Activated CD8-positive, alpha-beta T cell treated with anti-CD3 and anti-CD28 coated beads, Interleukin-2, amount 10 ng/mL, durations not matched to agents 7 days and 5 days (primary cell): ENCODE measurements around the gene ARHGDIA. TPM values are rescaled to one million over a fixed set of nuclear protein-coding genes. Genes with fewer than 3 reads are reported as not detected.
A peak's percentile ranks its signal among the peaks of the same experiment; 100 is the strongest.
"Not testable (repeated sequence)": the region's sequence is repeated elsewhere in the genome, so short reads cannot be mapped to it uniquely, and the experiment has no call there.

Experiments used
- ATAC-seq: fragments of 150-1000 bp; cut with Tn5 transposase; one replicate; pipeline ENCODE4 v1.10.0; 2021; ENCODE audit warnings: moderate library complexity
- CTCF ChIA-PET: fragments of 350-600 bp; sonication (Branson Sonifier 250); formaldehyde crosslinking; loops from one replicate; lab custom pipeline; 2021; ENCODE audit warnings: antibody characterized with exemption; lab: Charles Lee
- POLR2A ChIA-PET: fragments of 350-600 bp; sonication (Branson Sonifier 250); formaldehyde crosslinking; loops from one replicate; lab custom pipeline; 2021; ENCODE audit warnings: antibody characterized with exemption; lab: Charles Lee
- DNase-seq: peaks from one replicate; pipeline ENCODE4 v3.0.0-alpha.2; 2020
- H3K27ac Mint-ChIP-seq: one replicate; pipeline ENCODE4 v1.8.0; 2021; ENCODE audit warnings: mild to moderate bottlenecking, mixed read lengths
- H3K27me3 Mint-ChIP-seq: one replicate; pipeline ENCODE4 v1.8.0; 2021; ENCODE audit warnings: low read depth, mixed read lengths
- H3K36me3 Mint-ChIP-seq: one replicate; pipeline ENCODE4 v1.8.0; 2021; ENCODE audit warnings: low read depth, mixed read lengths
- H3K4me1 Mint-ChIP-seq: one replicate; pipeline ENCODE4 v1.8.0; 2021; ENCODE audit warnings: low read depth, mixed read lengths
- H3K4me3 Mint-ChIP-seq: one replicate; pipeline ENCODE4 v1.8.0; 2021; ENCODE audit warnings: mild to moderate bottlenecking, mixed read lengths
- H3K9me3 Mint-ChIP-seq: one replicate; pipeline ENCODE4 v1.8.0; 2022; ENCODE audit warnings: mixed read lengths; ENCODE audit not compliant: insufficient read depth
- total RNA-seq, 2 experiments: library from RNA; stranded (reverse); gene quantifications; one replicate each; pipeline ENCODE4 v1.2.3, GENCODE V29; 2021

The ARHGDIA gene
- total RNA-seq, 2 experiments from 2014 or later, result 756 to 778 TPM

- Mint-ChIP-seq H3K27me3 (no peaks in the 10 kb centered on the region), H3K9me3 (no peaks in the 10 kb centered on the region), H3K36me3 (peaks cover 44% of the 10 kb centered on the region), H3K4me1 (no peaks in the 10 kb centered on the region), H3K27ac (no peak overlapping the region), H3K4me3 (no peak overlapping the region)
- CTCF ChIA-PET, result no interaction called here
- DNase-seq (no peak), ATAC-seq (no peak)
- POLR2A ChIA-PET, result no interaction called here
Measured at GRCh38 chr17:81844887-81845286, 26.2 kb downstream of the ARHGDIA start.

- Mint-ChIP-seq H3K9me3 (no peaks in the 10 kb centered on the region), H3K27ac (no peak overlapping the region), H3K27me3 (no peaks in the 10 kb centered on the region), H3K36me3 (peaks cover 44% of the 10 kb centered on the region), H3K4me1 (no peaks in the 10 kb centered on the region), H3K4me3 (no peak overlapping the region)
- peak; percentile 5 for ATAC-seq
- CTCF ChIA-PET, result no interaction called here
- no peak for DNase-seq
- POLR2A ChIA-PET, result no interaction called here
Measured at GRCh38 chr17:81844327-81844851, 26.7 kb downstream of the ARHGDIA start.

- ATAC-seq (no peak), DNase-seq (no peak)
- Mint-ChIP-seq H3K4me3 (no peak overlapping the region), H3K4me1 (no peaks in the 10 kb centered on the region), H3K27me3 (no peaks in the 10 kb centered on the region), H3K27ac (no peak overlapping the region), H3K9me3 (no peaks in the 10 kb centered on the region), H3K36me3 (peaks cover 41% of the 10 kb centered on the region)
- CTCF ChIA-PET, result no interaction called here
- POLR2A ChIA-PET, result no interaction called here
Measured at GRCh38 chr17:81843713-81844326, 27.3 kb downstream of the ARHGDIA start.

DNA sequence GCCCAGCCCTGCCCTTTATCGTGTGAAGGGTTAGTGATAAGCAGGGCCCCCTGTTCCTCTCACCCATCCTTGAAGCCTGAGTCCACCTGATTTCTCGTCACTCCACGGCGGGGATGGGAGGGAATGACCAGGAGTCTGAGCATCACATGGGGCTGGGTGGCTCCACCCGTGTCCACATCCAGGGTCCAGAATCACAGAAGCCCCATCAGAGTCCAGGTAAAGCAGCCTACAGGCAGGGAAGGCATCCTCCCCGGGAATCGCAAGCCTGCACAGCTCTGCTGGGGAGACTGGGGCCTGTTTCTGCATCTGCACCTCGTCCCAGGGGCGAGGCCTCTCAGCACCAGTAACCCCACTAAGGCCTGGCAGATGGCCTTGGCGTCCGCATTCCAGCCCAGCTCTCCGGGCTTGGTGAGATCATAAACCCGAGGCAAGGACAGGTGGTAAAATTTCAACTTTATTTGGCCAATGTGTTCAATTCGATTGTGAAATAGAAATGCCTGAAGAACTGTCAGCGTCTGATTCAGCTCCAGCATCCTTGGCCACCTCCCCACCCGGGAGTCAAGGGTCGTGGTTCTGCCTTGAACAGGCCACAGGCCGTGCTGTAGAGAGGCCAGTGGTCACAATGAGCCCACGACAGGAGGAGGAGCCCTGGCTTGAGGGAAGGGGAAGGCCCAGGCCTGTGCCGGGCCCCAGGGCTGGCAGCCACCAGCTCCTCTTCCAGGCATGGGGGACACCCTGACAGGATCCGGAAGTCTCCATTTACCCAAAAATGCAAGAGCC is 28.2 kb downstream of the ARHGDIA start:
- H3K4me1 Mint-ChIP-seq, result no peaks in the 10 kb centered on the region
- peaks cover 39% of the 10 kb centered on the region for H3K36me3 Mint-ChIP-seq
- ChIA-PET CTCF (no interaction called here), POLR2A (interaction anchor here (0.9 kb wide), 1 partner anchor 9 kb away, joined by 4 read pairs; no protein-coding TSS in a partner anchor)
- H3K27me3 Mint-ChIP-seq, result no peaks in the 10 kb centered on the region
- H3K9me3 Mint-ChIP-seq, result no peaks in the 10 kb centered on the region
- DNase-seq (no peak), ATAC-seq (no peak)
- no peak overlapping the region for H3K4me3 Mint-ChIP-seq
- no peak overlapping the region for H3K27ac Mint-ChIP-seq

GRCh38 chr17:81842378-81842724 is 28.8 kb downstream of the ARHGDIA start:
- ChIA-PET POLR2A (interaction anchor here (0.9 to 1.0 kb wide), 2 partner anchors 10 to 106 kb away, joined by 4 to 5 read pairs; no protein-coding TSS in a partner anchor), CTCF (no interaction called here)
- DNase-seq (no peak), ATAC-seq (no peak)
- no peak overlapping the region for H3K27ac Mint-ChIP-seq
- no peaks in the 10 kb centered on the region for H3K27me3 Mint-ChIP-seq
- no peaks in the 10 kb centered on the region for H3K4me1 Mint-ChIP-seq
- no peak overlapping the region for H3K4me3 Mint-ChIP-seq
- H3K36me3 Mint-ChIP-seq, result peaks cover 38% of the 10 kb centered on the region
- H3K9me3 Mint-ChIP-seq, result no peaks in the 10 kb centered on the region

GRCh38 chr17:81841866-81842265 is 29.3 kb downstream of the ARHGDIA start:
- H3K4me1 Mint-ChIP-seq, result no peaks in the 10 kb centered on the region
- H3K27me3 Mint-ChIP-seq, result no peaks in the 10 kb centered on the region
- H3K4me3 Mint-ChIP-seq, result no peak overlapping the region
- H3K27ac Mint-ChIP-seq, result no peak overlapping the region
- no peaks in the 10 kb centered on the region for H3K9me3 Mint-ChIP-seq
- ATAC-seq (no peak), DNase-seq (no peak)
- POLR2A ChIA-PET, result interaction anchor here (1.0 kb wide), 1 partner anchor 106 kb away, joined by 5 read pairs; no protein-coding TSS in a partner anchor
- CTCF ChIA-PET, result no interaction called here
- peaks cover 33% of the 10 kb centered on the region for H3K36me3 Mint-ChIP-seq

GRCh38 chr17:81840826-81841778 is 30.0 kb downstream of the ARHGDIA start:
- Mint-ChIP-seq H3K9me3 (no peaks in the 10 kb centered on the region), H3K36me3 (peaks cover 28% of the 10 kb centered on the region), H3K27me3 (no peaks in the 10 kb centered on the region), H3K4me3 (no peak overlapping the region), H3K27ac (no peak overlapping the region), H3K4me1 (no peaks in the 10 kb centered on the region)
- ATAC-seq, result no peak
- POLR2A ChIA-PET, result interaction anchor here (0.9 to 1.6 kb wide), 4 partner anchors 10 to 105 kb away, joined by 3 to 7 read pairs (median 4); no protein-coding TSS in a partner anchor
- CTCF ChIA-PET, result interaction anchor here (0.6 kb wide), 1 partner anchor 13 kb away, joined by 3 read pairs; no protein-coding TSS in a partner anchor
- DNase-seq, result no peak

DNA sequence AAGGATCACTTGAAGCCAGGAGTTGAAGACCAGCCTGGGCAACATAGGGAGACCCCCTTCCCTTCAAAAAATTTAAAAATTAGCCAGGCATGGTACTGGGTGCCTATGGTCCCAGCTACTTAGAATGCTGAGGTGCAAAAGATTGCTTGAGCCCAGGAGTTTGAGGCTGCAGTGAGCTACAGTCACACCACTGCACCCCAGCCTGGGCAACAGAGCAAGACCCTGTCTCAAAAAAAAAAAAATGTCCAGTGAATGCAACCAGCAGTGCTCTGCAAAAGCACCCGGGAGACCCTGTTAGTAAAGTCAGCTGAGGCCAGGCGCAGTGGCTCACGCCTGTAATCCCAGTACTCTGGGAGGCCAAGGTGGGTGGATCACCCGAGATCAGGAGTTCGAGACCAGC is 31.1 kb downstream of the ARHGDIA start:
- H3K4me1 Mint-ChIP-seq, H3K9me3 Mint-ChIP-seq, H3K27me3 Mint-ChIP-seq, DNase-seq, H3K4me3 Mint-ChIP-seq, H3K27ac Mint-ChIP-seq, ATAC-seq, CTCF ChIA-PET: not testable (repeated sequence)
- H3K36me3 Mint-ChIP-seq, result peaks cover 19% of the 10 kb centered on the region
- POLR2A ChIA-PET, result interaction anchor here (0.9 to 1.6 kb wide), 2 partner anchors 11 to 15 kb away, joined by 4 to 7 read pairs; no protein-coding TSS in a partner anchor

- H3K9me3 Mint-ChIP-seq, result no peaks in the 10 kb centered on the region
- no peak overlapping the region for H3K27ac Mint-ChIP-seq
- ATAC-seq, result no peak
- peaks cover 12% of the 10 kb centered on the region for H3K36me3 Mint-ChIP-seq
- no peaks in the 10 kb centered on the region for H3K27me3 Mint-ChIP-seq
- POLR2A ChIA-PET, result interaction anchor here (1.6 kb wide), 1 partner anchor 12 kb away, joined by 4 read pairs; no protein-coding TSS in a partner anchor
- no peak for DNase-seq
- no peak overlapping the region for H3K4me3 Mint-ChIP-seq
- CTCF ChIA-PET, result no interaction called here
- H3K4me1 Mint-ChIP-seq, result no peaks in the 10 kb centered on the region
Measured at GRCh38 chr17:81839301-81839700, 31.8 kb downstream of the ARHGDIA start.

DNA sequence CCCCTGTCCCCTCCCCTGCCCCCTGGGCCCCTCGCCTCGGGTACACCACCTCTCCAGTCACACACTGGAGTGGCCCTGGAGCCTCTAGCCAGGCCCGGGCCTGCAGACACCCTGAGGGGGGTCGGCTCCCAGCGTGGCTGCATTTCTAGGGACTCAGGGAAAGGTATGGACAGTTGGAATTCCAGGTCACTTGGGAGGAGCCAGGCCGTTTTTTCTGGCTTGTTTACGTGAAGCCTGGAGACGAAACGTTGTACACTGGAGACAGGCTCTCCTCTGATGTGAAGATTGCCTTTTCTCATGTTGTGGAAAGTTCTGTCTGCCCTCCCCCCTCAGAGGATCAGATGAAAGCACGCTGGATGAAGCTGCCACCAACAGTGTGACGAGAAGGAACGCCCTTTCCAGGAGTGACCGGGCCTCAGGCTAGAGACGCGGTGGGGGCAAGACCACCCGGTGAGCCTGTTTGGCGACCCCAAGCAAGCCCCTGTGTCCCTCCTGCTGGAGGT is 32.3 kb downstream of the ARHGDIA start:
- H3K9me3 Mint-ChIP-seq, result no peaks in the 10 kb centered on the region
- ATAC-seq (no peak), DNase-seq (no peak)
- H3K4me3 Mint-ChIP-seq, result no peak overlapping the region
- H3K27ac Mint-ChIP-seq, result no peak overlapping the region
- POLR2A ChIA-PET, result interaction anchor here (1.6 kb wide), 1 partner anchor 13 kb away, joined by 4 read pairs; no protein-coding TSS in a partner anchor
- CTCF ChIA-PET, result no interaction called here
- H3K36me3 Mint-ChIP-seq, result peaks cover 7% of the 10 kb centered on the region
- peaks cover 3% of the 10 kb centered on the region for H3K4me1 Mint-ChIP-seq
- no peaks in the 10 kb centered on the region for H3K27me3 Mint-ChIP-seq

DNA sequence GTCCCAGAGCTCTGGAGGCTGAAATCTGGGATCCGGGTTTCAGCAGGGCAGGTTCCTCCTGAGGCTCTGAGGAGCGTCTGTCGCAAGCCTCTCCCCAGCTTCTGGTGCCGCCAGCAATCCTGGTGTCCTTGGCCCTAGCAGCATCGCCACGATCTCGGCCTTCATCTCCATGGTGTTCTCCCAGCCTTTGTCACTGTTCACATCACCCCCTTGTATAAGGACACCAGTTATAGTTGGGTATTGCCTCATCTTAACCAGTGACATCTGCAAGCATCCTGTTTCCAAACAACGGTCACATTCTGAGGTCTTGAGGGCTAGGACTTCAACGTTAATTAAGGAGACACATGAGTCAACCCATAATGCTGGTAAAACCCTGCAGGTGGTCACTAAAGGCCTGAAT is 33.5 kb downstream of the ARHGDIA start:
- peaks cover under 1% of the 10 kb centered on the region for H3K36me3 Mint-ChIP-seq
- H3K4me3 Mint-ChIP-seq, result no peak overlapping the region
- ChIA-PET CTCF (no interaction called here), POLR2A (interaction anchor here (0.7 kb wide), 1 partner anchor 140 kb away, joined by 5 read pairs; the partner anchor contains the start of gene ASPSCR1)
- no peak overlapping the region for H3K27ac Mint-ChIP-seq
- no peaks in the 10 kb centered on the region for H3K9me3 Mint-ChIP-seq
- DNase-seq (no peak), ATAC-seq (no peak)
- H3K27me3 Mint-ChIP-seq, result no peaks in the 10 kb centered on the region
- H3K4me1 Mint-ChIP-seq, result peaks cover 5% of the 10 kb centered on the region
